Tibial nerve (tissue), 4 donors: Measurements from ENCODE around the gene GSE1. TPM values are rescaled to one million over a fixed set of nuclear protein-coding genes. Genes with fewer than 3 reads are reported as not detected.

ENCODE experiments used
- DNase-seq, 2 donors: peaks; one replicate each; pipeline ENCODE4 v3.0.0-alpha.2; 2019; ENCODE audit warnings: low spot score in 2 of 2
- H3K27ac ChIP-seq, 4 donors: fragments of 200-600 bp; sonication (generic) in 3 of 4; one replicate each; pipeline ENCODE4 v1.5.1; 2017 to 2019; ENCODE audit warnings: mild to moderate bottlenecking in 1 of 4
- H3K27me3 ChIP-seq, 2 donors: fragments of 200-600 bp; sonication (generic) in 1 of 2; one replicate each; pipeline versions ENCODE4 v1.5.1 to v1.6.0; 2017 to 2019
- H3K36me3 ChIP-seq, 3 donors: fragments of 200-600 bp; sonication (generic); one replicate each; pipeline ENCODE4 v1.5.1; 2018 to 2019
- H3K4me1 ChIP-seq, 4 donors: fragments of 200-600 bp; sonication (generic) in 3 of 4; one replicate each; pipeline ENCODE4 v1.5.1; 2017 to 2019
- H3K4me3 ChIP-seq, 4 donors: fragments of 200-600 bp; sonication (generic) in 3 of 4; one replicate each; pipeline ENCODE4 v1.5.1; 2017 to 2019; ENCODE audit warnings: mild to moderate bottlenecking in 1 of 4, moderate library complexity in 1 of 4
- H3K9me3 ChIP-seq, 4 donors: fragments of 200-600 bp; sonication (generic) in 3 of 4; one replicate each; pipeline ENCODE4 v1.5.1; 2017 to 2019
- EP300 ChIP-seq, 2 donors: sonication (generic); formaldehyde crosslinking; IDR thresholded peaks; one replicate each; pipeline ENCODE4 v1.6.1; 2017; ENCODE audit warnings: antibody characterized with exemption in 2 of 2, mild to moderate bottlenecking in 1 of 2
- POLR2A ChIP-seq, 2 donors: fragments of 450-650 bp; IDR thresholded peaks; one replicate each; pipeline ENCODE4 v1.6.1; 2017; ENCODE audit warnings: antibody characterized with exemption in 2 of 2, mild to moderate bottlenecking in 2 of 2, moderate library complexity in 2 of 2
- WGBS, 2 donors: methylation state at CpG; one replicate each; pipeline ENCODE4 v1.1.5; 2018; 5-methylcytosine and 5-hydroxymethylcytosine counted together
- total RNA-seq, 4 donors: library from RNA; depleted of rRNA; stranded (reverse); fragments of >200 nt; gene quantifications; one replicate each; pipeline ENCODE4 v1.1.0, GENCODE V29; 2016
- TF ChIP-seq, protein P1 (sequence below), 5 experiments: fragments of 200-600 bp in 3 of 5; fragments of 450-650 bp in 2 of 5; sonication (generic) in 3 of 5; IDR thresholded peaks; one replicate each; pipeline ENCODE4 v1.5.1; 2016 to 2019; ENCODE audit warnings: antibody characterized with exemption in 5 of 5, mild to moderate bottlenecking in 3 of 5, moderate library complexity in 2 of 5

The GSE1 gene
- total RNA-seq, 4 donors from 2014 or later = 65.1 to 147 (median 83.5) TPM

DNA sequence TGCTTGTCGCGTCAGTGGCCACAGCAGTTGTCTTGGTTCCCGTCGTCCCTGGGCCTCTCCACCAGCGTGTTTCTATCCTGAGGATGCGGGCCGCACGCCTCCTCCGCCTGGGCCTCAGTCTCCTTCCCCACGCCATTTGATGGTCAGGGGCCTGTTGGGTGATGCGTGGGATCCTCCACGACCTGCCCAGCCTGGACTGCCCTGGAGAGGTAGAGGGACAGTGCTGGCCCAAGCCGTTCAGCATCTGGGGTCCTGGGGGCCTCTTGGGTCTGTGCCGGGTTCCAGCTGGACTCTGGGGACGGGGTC, 20.3 kb downstream of the GSE1 start:
- Histone ChIP-seq H3K9me3 (peaks cover 0 to 8% (median 0%) of the 10 kb centered on the region in 4 donors), H3K36me3 (peaks cover 0 to 39% (median 0%) of the 10 kb centered on the region in 3 donors), H3K4me1 (peaks cover 0 to 6% (median 0%) of the 10 kb centered on the region in 4 donors), H3K4me3 (no peak overlapping the region), H3K27me3 (no peaks in the 10 kb centered on the region), H3K27ac (no peak overlapping the region)
- TF ChIP-seq POLR2A (IDR thresholded peaks at IDR 0.05) (no peak), EP300 (IDR thresholded peaks at IDR 0.05) (no peak)
- TF ChIP-seq, protein P1, sequence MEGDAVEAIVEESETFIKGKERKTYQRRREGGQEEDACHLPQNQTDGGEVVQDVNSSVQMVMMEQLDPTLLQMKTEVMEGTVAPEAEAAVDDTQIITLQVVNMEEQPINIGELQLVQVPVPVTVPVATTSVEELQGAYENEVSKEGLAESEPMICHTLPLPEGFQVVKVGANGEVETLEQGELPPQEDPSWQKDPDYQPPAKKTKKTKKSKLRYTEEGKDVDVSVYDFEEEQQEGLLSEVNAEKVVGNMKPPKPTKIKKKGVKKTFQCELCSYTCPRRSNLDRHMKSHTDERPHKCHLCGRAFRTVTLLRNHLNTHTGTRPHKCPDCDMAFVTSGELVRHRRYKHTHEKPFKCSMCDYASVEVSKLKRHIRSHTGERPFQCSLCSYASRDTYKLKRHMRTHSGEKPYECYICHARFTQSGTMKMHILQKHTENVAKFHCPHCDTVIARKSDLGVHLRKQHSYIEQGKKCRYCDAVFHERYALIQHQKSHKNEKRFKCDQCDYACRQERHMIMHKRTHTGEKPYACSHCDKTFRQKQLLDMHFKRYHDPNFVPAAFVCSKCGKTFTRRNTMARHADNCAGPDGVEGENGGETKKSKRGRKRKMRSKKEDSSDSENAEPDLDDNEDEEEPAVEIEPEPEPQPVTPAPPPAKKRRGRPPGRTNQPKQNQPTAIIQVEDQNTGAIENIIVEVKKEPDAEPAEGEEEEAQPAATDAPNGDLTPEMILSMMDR (IDR thresholded peaks at IDR 0.05) = no peak
- WGBS, 2 donors = 89 to 94% methylated on average over 15 of the region's 15 CpGs
- DNase-seq = no peak

DNA sequence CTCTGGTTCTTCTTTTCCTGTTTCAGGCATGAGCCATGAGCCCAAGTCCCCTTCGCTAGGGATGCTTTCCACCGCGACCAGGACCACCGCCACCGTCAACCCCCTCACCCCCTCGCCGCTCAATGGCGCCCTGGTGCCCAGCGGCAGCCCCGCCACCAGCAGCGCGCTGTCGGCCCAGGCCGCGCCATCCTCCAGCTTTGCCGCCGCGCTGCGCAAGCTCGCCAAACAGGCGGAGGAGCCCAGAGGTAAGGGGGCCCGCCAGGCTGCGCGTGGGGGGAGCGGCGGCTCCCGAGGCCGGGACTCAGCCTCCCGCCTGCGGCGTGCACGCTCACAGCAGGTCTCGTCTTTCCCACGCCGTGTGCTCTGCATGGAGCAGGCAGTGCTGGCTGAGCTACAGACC, 20.8 kb downstream of the GSE1 start:
- WGBS, 2 donors = 96% methylated on average over 27 to 34 of the region's 35 CpGs
- Histone ChIP-seq H3K27me3 (no peaks in the 10 kb centered on the region), H3K4me1 (peaks cover 0 to 10% (median 0%) of the 10 kb centered on the region in 4 donors), H3K9me3 (peaks cover 0 to 8% (median 0%) of the 10 kb centered on the region in 4 donors), H3K4me3 (no peak overlapping the region), H3K27ac (no peak overlapping the region), H3K36me3 (peaks cover 0 to 39% (median 0%) of the 10 kb centered on the region in 3 donors)
- DNase-seq = no peak
- TF ChIP-seq EP300 (IDR thresholded peaks at IDR 0.05) (no peak), POLR2A (IDR thresholded peaks at IDR 0.05) (no peak)
- TF ChIP-seq, protein P1 (IDR thresholded peaks at IDR 0.05) = no peak

DNA sequence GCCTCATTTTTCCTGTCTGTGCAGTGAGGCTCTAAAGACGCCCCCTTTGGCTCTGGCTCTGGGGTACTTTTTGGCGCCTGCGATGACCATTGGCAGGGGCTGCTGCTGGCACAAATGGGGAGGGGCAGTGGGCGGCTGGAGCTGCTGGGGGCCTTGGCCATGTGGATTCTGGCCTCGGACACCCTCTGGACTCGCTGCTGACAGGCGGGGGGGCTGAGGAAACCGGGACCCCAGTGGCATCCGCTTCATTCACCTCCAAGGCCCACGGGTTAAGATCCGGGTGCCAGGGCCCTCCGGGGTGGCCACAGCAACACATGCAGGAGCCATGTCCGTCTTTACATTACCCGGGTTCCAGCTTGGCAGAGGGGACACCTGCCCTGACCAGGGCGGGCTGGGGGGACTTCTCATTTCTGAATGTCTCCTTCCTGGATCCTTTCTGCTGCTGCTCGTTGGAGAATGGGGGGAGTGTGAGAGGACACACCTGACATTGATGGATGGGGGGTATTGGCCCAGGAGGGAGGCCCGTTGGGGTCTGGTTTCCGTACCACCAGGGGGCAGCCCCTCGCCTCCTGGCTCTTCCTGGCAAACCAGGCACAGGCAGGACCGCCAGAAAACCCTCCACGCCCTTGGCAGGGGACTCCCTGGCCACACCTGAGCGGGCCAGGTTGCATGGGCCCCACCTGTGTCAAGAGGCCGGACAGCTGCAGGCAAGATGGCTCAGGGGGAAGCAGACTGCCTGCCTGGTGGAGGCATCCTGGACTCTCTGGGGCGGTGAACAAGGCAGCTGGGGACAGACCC, 21.8 kb downstream of the GSE1 start:
- no peak for DNase-seq
- Histone ChIP-seq H3K27me3 (no peaks in the 10 kb centered on the region), H3K4me1 (peaks cover 0 to 17% (median 0%) of the 10 kb centered on the region in 4 donors), H3K9me3 (peaks cover 0 to 3% (median 0%) of the 10 kb centered on the region in 4 donors), H3K4me3 (no peak overlapping the region), H3K27ac (no peak overlapping the region), H3K36me3 (peaks cover 0 to 34% (median 0%) of the 10 kb centered on the region in 3 donors)
- TF ChIP-seq, protein P1 (IDR thresholded peaks at IDR 0.05) = no peak
- WGBS, 2 donors = 79 to 83% methylated on average over 17 to 19 of the region's 24 CpGs

DNA sequence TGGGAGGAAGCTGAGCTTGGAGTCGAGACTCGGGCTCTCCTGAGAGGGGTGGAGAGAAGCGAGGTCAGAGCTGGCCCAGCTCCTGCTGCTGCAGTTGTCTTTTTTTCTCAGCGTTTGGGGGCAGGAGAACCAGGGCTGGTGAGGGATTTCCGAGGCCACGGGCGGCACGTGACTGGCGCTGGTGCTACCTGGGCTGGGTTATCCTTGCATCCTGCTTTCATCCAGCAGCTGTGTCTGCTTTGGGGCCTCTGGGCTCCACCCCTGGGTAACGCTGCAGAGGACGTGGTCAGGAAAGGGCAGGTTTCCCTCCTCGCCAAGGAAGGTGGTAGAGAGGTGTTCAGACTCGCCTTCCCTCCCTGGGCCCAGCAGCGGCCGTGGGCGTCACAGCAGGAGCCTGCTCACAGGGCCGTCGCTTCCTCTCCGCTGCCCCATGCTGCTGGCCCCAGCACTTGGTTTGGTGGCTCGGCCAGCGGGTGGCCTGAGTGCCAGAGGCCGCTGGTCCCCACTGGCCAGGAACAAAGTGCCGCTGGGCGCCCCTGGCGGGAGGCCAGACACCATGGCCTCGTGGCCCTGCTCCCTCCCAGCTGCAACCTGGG, 22.5 kb downstream of the GSE1 start:
- TF ChIP-seq EP300 (IDR thresholded peaks at IDR 0.05) (no peak), POLR2A (IDR thresholded peaks at IDR 0.05) (no peak)
- TF ChIP-seq, protein P1 (IDR thresholded peaks at IDR 0.05) = no peak

DNA sequence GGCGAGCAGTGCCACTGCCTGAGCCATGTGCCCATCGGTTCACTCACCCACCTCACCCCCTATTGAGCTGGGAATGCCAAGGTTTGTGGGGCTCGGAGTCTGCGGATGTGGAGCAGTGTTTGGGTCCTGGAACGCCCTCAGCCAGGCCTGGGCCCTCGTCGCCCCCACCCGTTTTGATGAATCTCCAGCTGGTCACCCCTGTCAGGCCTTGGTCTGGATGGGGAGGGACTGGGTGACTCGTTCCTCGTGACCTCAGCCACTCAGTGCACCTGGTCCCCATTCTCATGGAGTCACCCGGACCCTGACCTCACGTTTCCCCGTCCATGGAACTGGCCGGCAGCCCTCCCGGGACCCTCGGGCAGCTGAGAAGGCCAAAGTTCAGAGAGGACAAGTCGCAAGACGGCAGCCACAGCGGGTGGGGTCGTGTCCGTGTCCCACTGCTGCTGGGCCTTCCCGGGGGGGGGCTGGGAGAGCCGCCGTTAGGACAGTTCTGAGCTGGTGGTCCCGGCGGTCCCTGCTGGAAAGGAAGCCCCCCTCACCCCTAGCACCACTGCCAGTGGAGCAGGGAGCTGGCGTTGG, 23.2 kb downstream of the GSE1 start:
- H3K27ac ChIP-seq = no peak overlapping the region
- no peak overlapping the region for H3K4me3 ChIP-seq
- 71 to 85% methylated on average over 21 to 27 of the region's 27 CpGs for WGBS, 2 donors
- TF ChIP-seq EP300 (IDR thresholded peaks at IDR 0.05) (no peak), POLR2A (IDR thresholded peaks at IDR 0.05) (no peak)
- TF ChIP-seq, protein P1 (IDR thresholded peaks at IDR 0.05) = no peak
- H3K27me3 ChIP-seq = no peaks in the 10 kb centered on the region
- no peak for DNase-seq
- no peaks in the 10 kb centered on the region for H3K9me3 ChIP-seq
- H3K4me1 ChIP-seq = peaks cover 0 to 17% (median 0%) of the 10 kb centered on the region in 4 donors
- H3K36me3 ChIP-seq = peaks cover 0 to 42% (median 0%) of the 10 kb centered on the region in 3 donors

More for the DNA sequence above, 22.5 kb downstream of the GSE1 start:
- DNase-seq = no peak
- Histone ChIP-seq H3K27ac (no peak overlapping the region), H3K9me3 (no peaks in the 10 kb centered on the region), H3K27me3 (no peaks in the 10 kb centered on the region), H3K4me1 (peaks cover 0 to 17% (median 0%) of the 10 kb centered on the region in 4 donors), H3K36me3 (peaks cover 0 to 35% (median 0%) of the 10 kb centered on the region in 3 donors), H3K4me3 (no peak overlapping the region)
- WGBS, 2 donors = 84 to 85% methylated on average over 21 to 26 of the region's 26 CpGs
